H9 (cell line): ENCODE measurements around the gene ZNF12. TPM values are rescaled to one million over a fixed set of nuclear protein-coding genes. Genes with fewer than 3 reads are reported as not detected.

Experiments
- DNase-seq: peaks from one replicate; pipeline ENCODE4 v3.0.0-alpha.2; 2017
- H2AFZ ChIP-seq: one replicate; pipeline ENCODE4 v1.6.1; 2013; ENCODE audit warnings: mild to moderate bottlenecking, low read length, control low read depth, moderate library complexity
- H2AK5ac ChIP-seq: 2 replicates; pipeline ENCODE4 v1.6.1; 2013; ENCODE audit warnings: low read length, control low read depth, mixed read lengths; ENCODE audit not compliant: insufficient read length
- H2BK120ac ChIP-seq: one replicate; pipeline ENCODE4 v1.6.1; 2013; ENCODE audit warnings: low read depth, mild to moderate bottlenecking, low read length, control low read depth, inconsistent platforms; ENCODE audit not compliant: poor library complexity, severe bottlenecking
- H2BK12ac ChIP-seq: 2 replicates; pipeline ENCODE4 v1.6.1; 2013; ENCODE audit warnings: low read length, control low read depth, mixed read lengths, low read depth; ENCODE audit not compliant: insufficient read length
- H2BK15ac ChIP-seq: 2 replicates; pipeline ENCODE4 v1.6.1; 2013; ENCODE audit warnings: low read depth, low read length, control low read depth
- H2BK20ac ChIP-seq: one replicate; pipeline ENCODE4 v1.6.1; 2013; ENCODE audit warnings: low read depth, mild to moderate bottlenecking, low read length, control low read depth, inconsistent platforms; ENCODE audit not compliant: poor library complexity, severe bottlenecking
- H2BK5ac ChIP-seq: 2 replicates; pipeline ENCODE4 v1.6.1; 2013; ENCODE audit warnings: low read length, control low read depth, mixed read lengths; ENCODE audit not compliant: insufficient read length
- H3K14ac ChIP-seq: 2 replicates; pipeline ENCODE4 v1.6.1; 2013; ENCODE audit warnings: low read length, control low read depth; ENCODE audit not compliant: insufficient read depth
- H3K18ac ChIP-seq: 2 replicates; pipeline ENCODE4 v1.6.1; 2013; ENCODE audit warnings: low read depth, mild to moderate bottlenecking, mixed read lengths, low read length, control low read depth; ENCODE audit not compliant: insufficient read length
- H3K23ac ChIP-seq: 2 replicates; pipeline ENCODE4 v1.6.1; 2013; ENCODE audit warnings: low read length, control low read depth, mixed read lengths, low read depth; ENCODE audit not compliant: insufficient read length
- H3K23me2 ChIP-seq: 2 replicates; pipeline ENCODE4 v1.6.1; 2013; ENCODE audit warnings: low read depth, mild to moderate bottlenecking, mixed read lengths, low read length, control low read depth; ENCODE audit not compliant: insufficient read length, poor library complexity, severe bottlenecking
- H3K27ac ChIP-seq: 2 replicates; pipeline ENCODE4 v1.5.1; 2013; ENCODE audit warnings: low read length, control low read depth, mixed read lengths, low read depth; ENCODE audit not compliant: insufficient read length
- H3K27me3 ChIP-seq: 2 replicates; pipeline ENCODE4 v1.6.1; 2013; ENCODE audit warnings: low read length, control low read depth, inconsistent platforms; ENCODE audit not compliant: insufficient read depth
- H3K4ac ChIP-seq: 2 replicates; pipeline ENCODE4 v1.6.1; 2013; ENCODE audit warnings: low read depth, mild to moderate bottlenecking, control low read depth, inconsistent platforms, low read length, moderate library complexity
- H3K4me1 ChIP-seq: 2 replicates; pipeline ENCODE4 v1.6.1; 2013; ENCODE audit warnings: low read length, control low read depth, inconsistent platforms; ENCODE audit not compliant: insufficient read depth
- H3K4me2 ChIP-seq: 2 replicates; pipeline ENCODE4 v1.6.1; 2013; ENCODE audit warnings: low read length, control low read depth, mixed read lengths; ENCODE audit not compliant: insufficient read length, insufficient read depth
- H3K56ac ChIP-seq: 2 replicates; pipeline ENCODE4 v1.6.1; 2013; ENCODE audit warnings: low read depth, mild to moderate bottlenecking, mixed read lengths, low read length, control low read depth; ENCODE audit not compliant: insufficient read length
- H3K79me1 ChIP-seq: 2 replicates; pipeline ENCODE4 v1.6.1; 2013; ENCODE audit warnings: low read depth, mild to moderate bottlenecking, moderate library complexity, low read length, control low read depth, inconsistent platforms; ENCODE audit not compliant: insufficient read depth, poor library complexity, severe bottlenecking
- H3K79me2 ChIP-seq: 2 replicates; pipeline ENCODE4 v1.6.1; 2013; ENCODE audit warnings: low read length, control low read depth, inconsistent platforms; ENCODE audit not compliant: insufficient read depth
- H3K9ac ChIP-seq: 2 replicates; pipeline ENCODE4 v1.6.1; 2013; ENCODE audit warnings: low read length, control low read depth, mixed read lengths; ENCODE audit not compliant: insufficient read length; ENCODE audit errors: extremely low read depth
- H3K9me3 ChIP-seq: one replicate; pipeline ENCODE4 v1.6.1; 2013; ENCODE audit warnings: low read depth, low read length, inconsistent platforms; ENCODE audit not compliant: control insufficient read depth
- H3T11ph ChIP-seq: one replicate; pipeline ENCODE4 v1.6.1; 2013; ENCODE audit warnings: mild to moderate bottlenecking, low read length, control low read depth, inconsistent platforms
- H4K20me1 ChIP-seq: one replicate; pipeline ENCODE4 v1.6.1; 2013; ENCODE audit not compliant: control insufficient read depth, insufficient read length, insufficient read depth
- H4K5ac ChIP-seq: 2 replicates; pipeline ENCODE4 v1.6.1; 2013; ENCODE audit warnings: low read depth, mild to moderate bottlenecking, mixed read lengths, low read length, control low read depth; ENCODE audit not compliant: insufficient read length
- H4K8ac ChIP-seq: replicated peaks from 2 replicates; pipeline ENCODE4 v1.6.1; 2013; ENCODE audit warnings: low read length, control low read depth, mixed read lengths, low read depth; ENCODE audit not compliant: insufficient read length
- H4K91ac ChIP-seq: 2 replicates; pipeline ENCODE4 v1.6.1; 2013; ENCODE audit warnings: low read depth, mild to moderate bottlenecking, moderate library complexity, mixed read lengths, low read length, control low read depth; ENCODE audit not compliant: insufficient read length
- H3K27ac Mint-ChIP-seq, 3 experiments: 2 replicates in 2 of 3; 3 replicates in 1 of 3; pipeline ENCODE4 v1.8.0; 2020 to 2021; ENCODE audit warnings: mixed read lengths in 3 of 3, mild to moderate bottlenecking in 1 of 3, moderate library complexity in 1 of 3
- H3K27me3 Mint-ChIP-seq: 2 replicates; pipeline ENCODE4 v1.8.0; 2021; ENCODE audit warnings: low read depth, mild to moderate bottlenecking, moderate library complexity, mixed read lengths
- H3K36me3 Mint-ChIP-seq, 3 experiments: 2 replicates in 2 of 3; 3 replicates in 1 of 3; pipeline ENCODE4 v1.8.0; 2020 to 2021; ENCODE audit warnings: low read depth in 3 of 3, mixed read lengths in 3 of 3; ENCODE audit not compliant: insufficient read depth in 1 of 3
- H3K4me1 Mint-ChIP-seq, 2 experiments: 2 replicates each; pipeline ENCODE4 v1.8.0; 2020; ENCODE audit warnings: mixed read lengths in 2 of 2
- H3K4me3 Mint-ChIP-seq, 2 experiments: 2 replicates in 1 of 2; 3 replicates in 1 of 2; pipeline ENCODE4 v1.8.0; 2020 to 2021; ENCODE audit warnings: mild to moderate bottlenecking in 2 of 2, mixed read lengths in 2 of 2, moderate library complexity in 1 of 2
- H3K9me3 Mint-ChIP-seq, 2 experiments: 2 replicates in 1 of 2; 3 replicates in 1 of 2; pipeline ENCODE4 v1.8.0; 2020; ENCODE audit warnings: mild to moderate bottlenecking in 2 of 2, mixed read lengths in 2 of 2, moderate library complexity in 1 of 2
- CTCF ChIP-seq: fragments of 200-600 bp; sonication (generic); conservative IDR thresholded peaks from 3 replicates; pipeline ENCODE4 v1.8.0; 2021; ENCODE audit warnings: antibody characterized with exemption, mild to moderate bottlenecking
- WGBS: extraction: QIAGEN DNeasy Blood & Tissue Kit; methylation state at CpG from one replicate; pipeline ENCODE4 v1.1.7; 2013; ENCODE audit warnings: missing lambda C conversion rate, low lambda C conversion rate, mixed read lengths; ENCODE audit not compliant: insufficient read length; ENCODE audit errors: extremely low coverage; 5-methylcytosine and 5-hydroxymethylcytosine counted together
- total RNA-seq: library from RNA; stranded (reverse); gene quantifications from 2 replicates; pipeline ENCODE4 v1.2.1, GENCODE V29; 2021

ZNF12 gene
- total RNA-seq, 1 experiment from 2014 or later, result 19.1 TPM

DNA sequence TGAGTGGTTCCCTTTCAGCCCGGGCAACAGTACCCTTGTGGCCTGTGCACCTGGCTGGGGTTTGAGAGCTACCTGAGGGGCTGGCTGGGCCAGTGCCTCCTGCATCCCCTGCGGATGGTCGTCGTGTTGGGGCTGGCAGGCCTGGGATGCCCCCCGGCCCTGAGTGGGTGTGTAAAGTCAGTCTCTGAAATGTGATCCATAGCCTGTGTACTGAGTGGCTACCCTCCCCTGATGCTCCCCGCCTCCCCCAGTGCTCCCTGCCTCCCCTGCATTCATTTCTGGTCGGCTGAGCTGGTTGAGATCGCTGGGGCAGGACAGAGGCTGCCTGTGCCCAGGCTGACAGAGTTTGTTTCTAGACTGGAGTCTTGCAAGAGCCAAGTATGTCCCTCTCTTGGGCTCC lies 60.3 kb downstream of the ZNF12 start:
- Histone ChIP-seq H2AFZ (no peak overlapping the region), H3K4me1 (no peaks in the 10 kb centered on the region), H3T11ph (no peak overlapping the region), H3K23me2 (no peaks in the 10 kb centered on the region), H3K27me3 (no peaks in the 10 kb centered on the region), H3K23ac (no peak overlapping the region), H2BK120ac (no peak overlapping the region), H3K79me1 (no peaks in the 10 kb centered on the region), H3K79me2 (no peaks in the 10 kb centered on the region), H4K20me1 (no peaks in the 10 kb centered on the region), H3K27ac (no peak overlapping the region), H4K91ac (no peak overlapping the region), H3K4ac (no peak overlapping the region), H2BK20ac (no peak overlapping the region), H3K18ac (no peak overlapping the region), H3K14ac (no peak overlapping the region), H3K56ac (no peak overlapping the region), H2AK5ac (no peak overlapping the region), H4K8ac (no peak overlapping the region), H3K4me2 (no peak overlapping the region), H2BK15ac (no peak overlapping the region), H2BK12ac (no peak overlapping the region), H3K9ac (no peak overlapping the region), H3K9me3 (no peaks in the 10 kb centered on the region), H2BK5ac (no peak overlapping the region), H4K5ac (no peak overlapping the region)
- H3K4me1 Mint-ChIP-seq, result no peaks in the 10 kb centered on the region
- H3K36me3 Mint-ChIP-seq, result peaks cover 7 to 41% (median 21%) of the 10 kb centered on the region in 3 experiments
- no peak for TF ChIP-seq CTCF
- no peak for DNase-seq
- peaks cover 0 to 4% of the 10 kb centered on the region in 2 experiments; a peak in 1 of 5 replicates for H3K9me3 Mint-ChIP-seq
- peak overlapping the region in 1 of 3 experiments; percentile 34; a peak in 1 of 7 replicates for H3K27ac Mint-ChIP-seq
- no CpG with 5 or more reads among the region's 8 CpGs for WGBS
- H3K27me3 Mint-ChIP-seq, result no peaks in the 10 kb centered on the region
- no peak overlapping the region for H3K4me3 Mint-ChIP-seq
